HG03575 (cell line): ENCODE results near the gene RNASE1.
"Not testable (repeated sequence)": the region's sequence is repeated elsewhere in the genome, so short reads cannot be mapped to it uniquely, and the experiment has no call there.

Experiments
- ATAC-seq: cut with Tn5 transposase; IDR thresholded peaks from one replicate; pipeline ENCODE4 v1.9.1; 2021; ENCODE audit not compliant: unreplicated experiment, insufficient number of reproducible peaks, low FRiP score; ENCODE audit errors: extremely low read depth

The RNASE1 gene

GRCh38 chr14:20787025-20787424, 15.6 kb downstream of the RNASE1 start:
- no peak for ATAC-seq

GRCh38 chr14:20782280-20782890, 20.3 kb downstream of the RNASE1 start:
- ATAC-seq = no peak

GRCh38 chr14:20781803-20782202, 20.8 kb downstream of the RNASE1 start:
- ATAC-seq = no peak

DNA sequence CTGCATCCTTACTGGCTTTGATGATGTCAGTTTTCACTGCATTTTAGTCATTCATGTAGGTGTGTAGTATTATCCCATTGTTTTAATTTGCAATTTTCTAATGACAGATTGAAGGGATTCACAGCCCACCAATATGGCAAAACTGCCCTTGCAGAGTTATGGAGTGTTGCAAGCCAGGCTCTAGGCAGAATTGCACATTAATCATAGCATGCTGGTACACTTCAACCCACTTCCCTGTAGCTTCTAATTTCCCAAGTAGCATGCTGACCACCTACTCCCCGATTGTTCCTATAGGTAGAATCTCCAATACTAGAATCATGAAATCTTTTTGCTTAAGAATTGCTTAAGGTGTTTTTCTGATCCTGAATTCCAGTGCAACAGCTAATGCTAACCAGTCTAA, 26.7 kb downstream of the RNASE1 start:
- ATAC-seq = no peak

GRCh38 chr14:20775043-20775442, 27.6 kb downstream of the RNASE1 start:
- no peak for ATAC-seq

DNA sequence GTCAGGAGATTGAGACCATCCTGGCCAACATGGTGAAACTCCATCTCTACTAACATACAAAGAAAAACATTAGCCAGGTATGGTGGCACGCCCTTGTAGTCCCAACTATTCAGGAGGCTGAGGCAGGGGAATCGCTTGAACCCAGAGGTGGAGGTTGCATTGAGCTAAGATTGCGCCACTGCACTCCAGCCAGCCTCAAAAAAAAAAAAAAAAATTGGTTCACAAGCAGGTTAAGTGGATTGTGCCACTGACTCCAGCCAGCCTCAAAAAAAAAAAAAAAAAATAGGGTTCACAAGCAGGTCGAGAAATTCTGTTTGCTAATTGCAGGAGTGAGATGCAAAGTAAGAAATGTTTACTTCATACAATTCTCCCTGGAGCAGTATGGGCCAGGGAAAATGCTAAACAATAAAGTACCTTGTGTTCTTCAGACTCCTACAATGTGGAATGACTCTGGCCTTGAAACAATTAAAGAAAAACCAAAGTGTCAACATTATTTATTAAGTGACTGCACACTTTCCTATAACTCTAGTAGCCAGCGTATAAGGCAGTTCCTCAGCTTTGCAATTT, 28.3 kb downstream of the RNASE1 start:
- no peak for ATAC-seq

DNA sequence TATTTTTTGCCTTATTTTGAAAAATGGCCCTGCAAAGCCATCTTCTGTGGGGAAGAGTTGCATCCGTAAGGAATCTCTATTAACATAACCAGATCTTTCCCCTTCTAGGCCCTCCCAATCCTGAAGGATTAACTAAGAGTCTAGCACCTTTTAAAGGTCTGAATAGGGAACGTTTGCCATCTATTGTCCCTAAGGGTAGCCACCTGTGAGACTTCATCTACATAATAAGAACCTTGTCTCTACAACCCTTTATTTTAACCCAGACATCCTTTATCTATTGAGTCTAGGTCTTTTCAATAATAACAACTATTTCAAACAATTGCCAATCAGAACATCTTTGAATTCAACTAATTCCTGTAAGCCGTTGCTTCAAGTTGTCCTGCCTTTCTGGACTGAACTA, 30.0 kb downstream of the RNASE1 start:
- no peak for ATAC-seq

DNA sequence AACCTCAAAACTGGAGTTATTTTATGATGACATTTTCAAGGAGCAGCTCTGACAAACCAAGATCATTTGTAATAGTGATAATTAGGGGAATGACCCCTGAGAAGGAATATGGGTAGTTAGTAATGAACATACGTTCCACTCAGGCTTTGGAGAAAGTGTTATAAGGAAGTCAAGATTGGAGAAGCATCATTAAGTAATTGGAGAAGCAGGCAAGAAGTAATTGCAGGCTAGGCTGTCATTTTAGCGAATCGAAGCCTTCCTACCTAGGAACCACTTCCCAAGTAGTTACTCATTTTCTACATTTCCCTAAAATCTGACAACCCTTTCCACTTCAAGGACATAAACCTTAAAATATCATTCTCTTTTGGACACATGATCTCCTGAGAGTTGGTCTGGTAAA, 33.2 kb downstream of the RNASE1 start:
- no peak for ATAC-seq

DNA sequence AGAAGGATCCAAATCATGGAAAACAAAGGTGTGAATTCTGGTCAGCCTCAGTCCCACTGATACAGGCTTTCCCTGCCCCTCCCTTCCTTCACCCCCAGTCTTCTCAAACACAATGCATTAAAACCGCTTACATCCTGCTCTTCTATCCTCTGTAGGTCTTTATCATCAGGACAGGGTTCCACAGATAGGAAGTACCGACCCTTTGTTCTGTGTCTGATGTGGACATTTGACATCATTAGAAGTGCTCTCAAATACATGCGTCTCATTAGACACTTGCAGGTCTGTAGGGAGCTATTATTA, 34.1 kb downstream of the RNASE1 start:
- ATAC-seq = no peak

DNA sequence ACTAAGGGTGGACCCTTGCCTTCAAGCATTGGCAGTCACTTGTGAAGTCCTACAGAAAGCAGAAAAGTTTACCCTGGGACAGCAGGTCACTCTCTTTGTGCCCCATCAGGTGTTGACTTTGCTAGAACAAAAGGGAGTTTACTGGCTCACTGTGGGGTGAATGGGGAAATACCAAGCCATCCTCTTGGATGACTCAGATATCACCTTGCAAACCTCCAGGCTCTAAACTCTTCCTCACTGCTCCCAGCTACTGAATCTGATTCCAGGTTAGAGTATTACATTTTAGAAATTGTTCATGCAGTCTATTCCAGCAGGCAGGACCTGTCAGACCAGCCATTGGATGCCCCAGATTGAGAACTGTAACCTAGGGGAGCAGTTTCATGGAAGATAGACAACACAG, 41.7 kb downstream of the RNASE1 start:
- ATAC-seq = no peak

- ATAC-seq = not testable (repeated sequence)
These were observed 43.2 kb downstream of the RNASE1 start for GRCh38 chr14:20759465-20759864.

GRCh38 chr14:20757965-20758364, 44.7 kb downstream of the RNASE1 start:
- ATAC-seq = no peak

GRCh38 chr14:20755037-20755436, 47.6 kb downstream of the RNASE1 start:
- no peak for ATAC-seq

- ATAC-seq = no peak
These were observed 48.3 kb downstream of the RNASE1 start for GRCh38 chr14:20754308-20754707.

GRCh38 chr14:20751963-20752562, 50.6 kb downstream of the RNASE1 start:
- no peak for ATAC-seq
